SIG-M5 treated with dmso at 0.1 percent for 504 hours (cell line): ENCODE measurements around the gene ITM2C.

Experiments used
- DNase-seq: peaks from one replicate; lab custom pipeline; 2025; ENCODE audit not compliant: unreplicated experiment; lab: John Stamatoyannopoulos, UW

ITM2C gene

DNA sequence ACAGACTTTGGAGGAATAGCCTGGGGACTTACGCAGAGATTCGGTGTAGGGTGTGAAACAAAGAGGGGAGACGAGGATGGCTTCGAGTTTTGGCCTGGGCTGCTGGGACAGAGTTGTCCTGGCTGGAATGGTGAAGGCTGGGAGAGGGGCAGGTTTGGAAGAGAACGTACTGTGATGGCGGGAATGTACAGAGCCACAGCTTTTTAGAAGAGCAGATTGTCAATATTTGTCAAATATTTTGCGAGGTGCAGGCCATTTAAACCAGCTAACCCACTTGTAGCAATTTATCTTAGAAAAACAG, 14.4 kb upstream of the ITM2C start:
- DNase-seq = no peak

DNA sequence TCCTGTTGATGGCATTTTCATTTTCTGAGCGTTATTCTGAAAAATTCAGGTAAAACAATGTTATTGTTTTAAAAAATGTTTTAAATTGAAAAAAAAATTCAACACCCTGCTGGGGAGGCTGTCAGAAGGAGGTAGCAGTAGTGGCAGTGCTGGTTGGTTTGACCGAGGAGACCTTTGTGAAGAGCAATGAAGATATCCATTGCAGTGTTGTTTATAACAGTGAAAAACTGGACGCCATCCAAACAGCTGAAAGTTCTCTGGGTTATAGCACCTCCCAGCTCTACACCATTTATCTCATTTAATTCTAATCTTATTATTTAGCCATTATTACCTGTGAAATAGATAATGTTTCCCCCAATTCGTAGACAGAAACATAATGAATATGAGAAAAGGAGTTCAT, 12.6 kb upstream of the ITM2C start:
- no peak for DNase-seq

DNA sequence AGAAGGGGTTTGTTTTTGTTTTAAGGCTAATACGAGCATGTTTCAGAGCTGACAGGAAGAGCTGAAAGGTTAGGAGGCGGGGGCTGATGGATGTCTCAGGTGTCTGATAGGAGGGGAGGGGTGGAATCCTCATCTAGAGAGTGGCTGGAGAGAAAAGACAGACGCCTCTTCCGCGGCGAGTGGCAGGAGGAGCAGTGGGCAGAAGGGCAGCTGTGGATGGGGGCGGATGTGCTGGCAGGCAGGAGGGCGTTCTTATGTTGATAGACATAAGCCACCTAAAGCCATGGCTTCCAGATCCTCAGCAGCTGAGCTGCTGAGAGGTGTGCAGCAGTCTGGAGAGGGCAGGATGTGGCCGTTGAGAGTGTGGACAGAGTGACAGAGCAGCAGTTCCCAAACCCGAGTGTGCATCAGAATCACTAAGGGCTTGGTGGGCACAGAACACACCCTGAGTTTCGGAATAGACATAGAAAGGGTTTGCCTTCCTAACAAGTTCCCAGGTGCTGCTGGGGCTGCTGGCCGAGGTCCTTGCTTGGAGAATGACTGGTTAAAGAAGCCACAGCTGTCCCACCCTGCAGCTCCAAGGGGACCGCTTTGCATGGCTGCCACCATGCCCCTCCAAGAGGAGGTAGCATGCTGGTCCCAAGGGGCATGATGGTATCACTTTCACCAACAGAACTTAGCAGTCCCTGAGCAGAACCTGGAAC, 3.0 kb upstream of the ITM2C start:
- DNase-seq = no peak

DNA sequence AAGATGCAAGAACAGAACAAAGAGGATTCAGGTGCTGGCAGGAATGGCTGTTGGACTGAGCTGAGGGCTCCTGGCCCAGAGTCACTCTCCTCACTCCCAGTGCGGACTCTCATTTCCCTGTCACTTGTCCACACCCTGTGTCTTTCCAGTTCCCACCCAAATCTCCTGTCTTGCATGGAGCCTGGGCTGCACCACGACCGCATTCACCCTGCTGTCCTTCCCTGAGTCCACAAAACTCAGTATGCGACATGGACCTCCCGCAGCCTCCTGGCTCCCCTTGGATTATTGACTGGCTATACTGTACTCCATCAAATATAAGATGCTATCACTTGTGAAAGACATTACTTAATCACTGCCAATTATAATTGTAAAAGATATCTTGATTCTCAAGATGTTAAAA, 2.5 kb upstream of the ITM2C start:
- no peak for DNase-seq

- DNase-seq = no peak
Measured at GRCh38 chr2:230863031-230863430, 1.7 kb upstream of the ITM2C start.

- no peak for DNase-seq
Measured at GRCh38 chr2:230863442-230864121, 1.2 kb upstream of the ITM2C start.

DNA sequence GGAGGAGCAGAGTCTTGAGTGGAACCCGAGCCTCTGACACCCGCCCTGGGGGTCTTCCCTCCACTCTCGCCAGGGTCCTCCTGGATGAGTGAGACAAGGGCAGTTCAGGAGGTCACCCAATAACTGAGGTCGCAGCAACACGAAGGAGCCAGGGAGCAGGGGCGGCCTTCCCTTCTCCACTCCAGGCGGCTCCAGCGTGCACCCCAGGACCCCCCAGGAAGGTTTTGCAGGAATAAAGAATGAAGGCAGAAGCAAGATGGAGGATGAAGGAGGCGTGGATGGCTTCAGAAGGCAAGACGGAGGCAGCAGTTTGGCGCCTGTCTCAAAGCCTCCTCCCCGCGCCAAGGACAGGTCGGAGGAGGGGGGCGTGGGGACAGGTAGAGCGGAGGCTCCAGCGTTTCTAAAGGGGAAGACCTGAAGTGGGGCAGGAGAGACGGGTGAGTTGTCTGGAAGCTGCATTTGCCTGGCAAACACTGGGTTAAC, 579 bp upstream of the ITM2C start:
- DNase-seq = no peak

DNA sequence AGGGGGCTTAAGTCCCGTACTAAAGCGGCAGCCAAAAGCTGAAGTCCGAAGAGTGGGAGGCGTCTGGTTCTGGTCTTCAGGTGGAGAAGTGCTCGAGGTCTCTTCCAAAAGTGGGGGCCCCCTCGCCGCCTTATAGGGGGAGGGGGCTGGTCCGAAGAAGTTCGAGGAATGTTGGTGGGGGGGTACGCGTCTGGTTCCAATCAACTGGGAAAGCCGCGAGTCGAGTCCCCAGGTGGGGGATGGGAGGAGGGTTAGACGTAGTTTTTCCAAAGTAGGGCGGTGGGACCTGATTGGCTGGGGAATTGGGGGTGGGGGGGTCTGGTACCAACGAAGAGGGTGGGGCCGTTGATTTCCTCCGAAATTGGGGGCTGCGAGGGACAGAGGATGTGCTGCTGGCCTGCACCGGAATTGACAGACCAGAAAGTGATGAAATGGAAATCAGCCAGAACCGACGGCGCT, 594 bp downstream of the ITM2C start:
- no peak for DNase-seq

GRCh38 chr2:230865766-230866755, 1.3 kb downstream of the ITM2C start:
- DNase-seq = no peak

- DNase-seq = peak; percentile 78
Measured at GRCh38 chr2:230866756-230867523, 2.2 kb downstream of the ITM2C start.

GRCh38 chr2:230868161-230868946, 3.6 kb downstream of the ITM2C start:
- DNase-seq = no peak

DNA sequence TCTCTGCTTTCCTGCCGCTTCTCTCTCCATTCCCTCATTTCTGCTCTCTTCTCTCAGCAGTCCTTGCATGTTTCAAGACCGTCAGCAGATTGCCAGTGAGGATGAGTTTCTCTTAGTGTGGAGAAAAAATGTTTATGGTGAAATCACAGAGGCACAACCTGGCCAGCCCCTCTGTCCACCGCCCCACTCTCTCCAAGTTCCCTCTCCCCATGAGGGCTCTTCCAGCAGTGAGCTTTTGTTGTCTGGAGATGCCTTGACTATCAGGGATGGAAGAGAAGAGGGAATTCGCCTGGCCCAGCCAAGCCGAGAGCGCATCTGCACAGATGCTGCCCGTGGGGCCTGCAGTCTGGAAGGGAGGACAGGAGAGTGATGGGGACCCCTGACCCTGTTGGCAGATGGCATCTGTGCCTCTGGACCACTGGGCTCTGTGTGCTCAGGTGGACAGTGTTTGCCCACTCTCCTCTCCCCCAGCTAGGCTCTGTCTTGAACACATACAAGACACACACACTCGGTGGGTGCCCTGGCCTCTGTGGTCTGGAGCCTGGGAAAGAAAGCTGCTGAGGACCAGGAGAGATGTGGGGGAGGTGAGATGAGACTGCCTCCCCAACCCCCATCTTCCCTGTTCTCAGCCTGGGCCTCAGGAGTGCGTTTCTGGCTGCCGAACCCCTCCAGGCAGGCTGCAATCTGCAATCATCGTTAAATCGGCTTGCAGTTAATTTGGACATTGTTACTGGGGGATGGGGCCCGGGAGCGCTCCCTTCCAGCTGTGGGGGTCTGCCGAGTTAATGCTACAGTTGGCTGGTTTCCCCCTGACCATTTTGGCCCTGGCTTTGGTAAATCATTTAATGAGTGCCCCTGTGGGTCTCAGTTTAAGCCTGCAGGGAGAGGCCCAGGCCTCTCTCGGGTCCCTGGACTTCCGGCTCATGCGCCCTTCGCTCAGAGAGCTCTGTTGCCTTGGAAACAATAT, 4.5 kb downstream of the ITM2C start:
- DNase-seq = no peak

- DNase-seq = no peak
Measured at GRCh38 chr2:230869914-230870543, 5.3 kb downstream of the ITM2C start.

DNA sequence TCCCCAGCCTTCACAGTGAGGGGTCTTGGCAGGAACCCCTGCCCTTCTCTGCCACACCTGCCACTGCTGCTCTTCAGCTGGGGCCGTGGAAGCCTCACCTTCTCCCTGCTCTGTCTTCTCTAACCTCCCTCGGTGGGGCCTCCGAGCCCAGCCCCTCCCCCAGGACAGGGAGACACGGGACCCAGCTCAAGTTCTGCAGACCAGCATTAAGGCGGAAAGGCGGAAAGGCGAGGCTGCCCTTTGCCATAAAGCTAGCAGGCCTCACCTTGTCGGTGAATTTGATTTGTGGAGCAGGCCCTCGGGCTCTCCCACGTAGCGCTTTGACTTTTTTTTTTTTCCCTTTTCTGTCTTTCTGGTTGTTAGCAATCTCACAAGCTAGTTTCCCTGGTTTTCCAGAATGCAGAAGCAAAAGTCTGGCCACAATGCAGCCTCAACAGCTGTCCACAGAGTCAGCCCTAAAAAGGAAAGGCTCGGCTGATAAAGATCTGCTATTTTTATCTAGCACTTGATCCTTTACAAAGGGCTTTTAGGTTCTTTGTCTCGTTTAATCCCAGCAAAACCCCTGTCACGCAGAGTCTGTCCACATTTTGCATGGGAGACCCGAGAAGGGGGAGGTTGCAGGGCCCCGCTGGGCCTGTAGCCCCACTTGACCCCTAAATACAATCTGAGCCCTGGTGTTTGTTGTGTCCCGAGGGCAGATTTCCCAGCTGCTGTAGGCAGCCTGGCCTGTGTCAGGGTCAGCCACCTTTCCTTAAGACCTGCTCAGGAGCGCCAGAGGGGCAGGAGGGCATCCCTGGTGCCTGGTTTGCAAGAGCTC, 6.0 kb downstream of the ITM2C start:
- peak; percentile 55 for DNase-seq

DNA sequence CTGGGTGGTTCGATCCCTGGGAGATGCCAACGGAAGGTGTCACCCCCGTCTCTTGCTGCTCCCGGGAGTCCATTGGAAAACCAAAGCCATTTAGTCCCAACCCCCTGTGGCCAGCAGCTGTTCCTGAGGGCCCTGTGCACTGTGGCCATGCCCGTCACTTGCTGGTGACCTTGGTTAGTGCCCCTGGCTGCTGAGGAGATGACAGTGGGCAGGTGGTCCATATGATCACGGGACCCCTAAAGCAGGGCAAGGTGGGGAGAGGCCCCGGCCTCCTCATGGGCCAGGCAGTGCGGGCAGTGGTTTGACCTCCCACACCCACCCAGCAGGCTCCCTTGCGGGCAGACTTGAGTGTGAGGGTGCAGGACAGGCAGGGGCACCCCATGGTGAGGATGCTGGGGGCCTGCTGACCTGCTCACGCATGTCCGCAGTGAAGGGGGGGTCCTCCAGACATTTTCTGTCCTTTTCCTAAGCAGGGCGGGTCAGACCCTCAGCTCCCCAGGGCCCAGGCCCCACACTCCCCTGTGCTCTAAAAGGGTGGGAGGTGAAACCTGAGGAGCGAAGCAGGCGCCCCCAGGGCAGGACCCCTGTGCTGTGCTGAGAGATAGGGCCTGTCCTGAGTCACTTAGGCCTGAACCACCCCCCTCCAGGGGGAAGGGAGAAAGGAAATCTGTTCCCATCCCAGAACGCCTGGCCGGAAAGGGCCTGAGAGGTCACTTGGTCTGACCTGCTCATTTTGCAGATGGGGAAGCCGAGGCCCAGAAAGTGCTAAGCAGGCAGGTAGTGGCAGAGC, 6.8 kb downstream of the ITM2C start:
- DNase-seq = no peak

GRCh38 chr2:230872151-230872967, 7.6 kb downstream of the ITM2C start:
- DNase-seq = no peak
